Mesendoderm (in vitro differentiated cells): ENCODE measurements around the gene CCDC85A.

Experiments
- DNase-seq: peaks from one replicate; pipeline ENCODE4 v3.0.0; 2013
- H2AK5ac ChIP-seq: 2 replicates; pipeline ENCODE4 v1.6.1; 2013; ENCODE audit warnings: low read length, inconsistent platforms
- H2BK120ac ChIP-seq: 2 replicates; pipeline ENCODE4 v1.6.1; 2013; ENCODE audit warnings: low read depth, mild to moderate bottlenecking, low read length, moderate library complexity, mixed read lengths
- H2BK15ac ChIP-seq: replicated peaks from 2 replicates; pipeline ENCODE4 v1.6.1; 2013; ENCODE audit warnings: low read depth, mild to moderate bottlenecking, moderate library complexity
- H2BK5ac ChIP-seq: 2 replicates; pipeline ENCODE4 v1.6.1; 2013; ENCODE audit warnings: low read length, inconsistent platforms
- H3K18ac ChIP-seq: 2 replicates; pipeline ENCODE4 v1.6.1; 2013; ENCODE audit warnings: mild to moderate bottlenecking, low read length, mixed read lengths
- H3K23ac ChIP-seq: one replicate; pipeline ENCODE4 v1.6.1; 2013; ENCODE audit warnings: low read length
- H3K27ac ChIP-seq: 2 replicates; pipeline ENCODE4 v1.5.1; 2013; ENCODE audit warnings: low read depth, mild to moderate bottlenecking, inconsistent platforms, low read length, moderate library complexity
- H3K27me3 ChIP-seq: 2 replicates; pipeline ENCODE4 v1.6.1; 2013; ENCODE audit warnings: low read length, control low read depth, mild to moderate bottlenecking, inconsistent platforms; ENCODE audit not compliant: insufficient read depth, poor library complexity
- H3K36me3 ChIP-seq: 2 replicates; pipeline ENCODE4 v1.6.1; 2013; ENCODE audit warnings: low read length, inconsistent platforms; ENCODE audit not compliant: control insufficient read depth, insufficient read depth
- H3K4ac ChIP-seq: one replicate; pipeline ENCODE4 v1.6.1; 2013; ENCODE audit warnings: low read depth, mild to moderate bottlenecking, low read length, moderate library complexity
- H3K4me1 ChIP-seq: 2 replicates; pipeline ENCODE4 v1.6.1; 2013; ENCODE audit warnings: low read depth, low read length, inconsistent platforms; ENCODE audit not compliant: control insufficient read depth
- H3K4me2 ChIP-seq: 2 replicates; pipeline ENCODE4 v1.6.1; 2013; ENCODE audit warnings: low read length
- H3K4me3 ChIP-seq: 2 replicates; pipeline ENCODE4 v1.5.1; 2013; ENCODE audit warnings: mild to moderate bottlenecking, low read length
- H3K56ac ChIP-seq: one replicate; pipeline ENCODE4 v1.6.1; 2013; ENCODE audit warnings: low read length
- H3K79me1 ChIP-seq: 2 replicates; pipeline ENCODE4 v1.6.1; 2013; ENCODE audit warnings: low read length, inconsistent platforms
- H3K79me2 ChIP-seq: 2 replicates; pipeline ENCODE4 v1.6.1; 2013; ENCODE audit warnings: mild to moderate bottlenecking, low read length; ENCODE audit not compliant: control insufficient read depth, insufficient read depth
- H3K9ac ChIP-seq: 2 replicates; pipeline ENCODE4 v1.6.1; 2013; ENCODE audit warnings: low read length, inconsistent platforms
- H4K5ac ChIP-seq: one replicate; pipeline ENCODE4 v1.6.1; 2013; ENCODE audit warnings: low read length
- H4K8ac ChIP-seq: one replicate; pipeline ENCODE4 v1.6.1; 2013; ENCODE audit warnings: low read depth, mild to moderate bottlenecking, control low read depth, low read length, moderate library complexity
- WGBS: extraction: QIAGEN DNeasy Blood & Tissue Kit; methylation state at CpG from one replicate; pipeline ENCODE4 v1.1.7; 2013; ENCODE audit warnings: low lambda C conversion rate, missing lambda C conversion rate; ENCODE audit not compliant: insufficient coverage; ENCODE audit errors: extremely low coverage; 5-methylcytosine and 5-hydroxymethylcytosine counted together

Gene CCDC85A

DNA sequence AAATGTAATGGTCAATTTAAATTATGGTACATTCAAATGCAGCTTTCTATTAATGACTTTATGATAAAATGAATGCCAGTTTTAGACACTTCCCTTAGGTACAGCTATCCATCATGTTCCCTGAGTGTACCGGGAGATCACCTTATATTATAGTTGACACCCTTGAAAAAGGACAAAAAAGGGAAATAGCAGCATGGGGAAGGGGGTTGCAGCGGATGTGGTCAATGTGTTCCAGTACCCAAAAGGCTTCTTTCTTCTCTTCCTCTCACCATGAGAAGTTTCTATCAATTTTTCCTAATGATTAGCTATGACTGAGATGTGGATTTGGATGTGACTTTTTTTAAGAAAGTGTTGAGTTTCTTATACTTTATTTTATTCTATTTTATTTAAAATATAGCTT, 154.4 kb downstream of the CCDC85A start:
- no peak for DNase-seq
- Histone ChIP-seq H3K4me1 (no peaks in the 10 kb centered on the region), H2BK15ac (no peak overlapping the region), H2BK5ac (no peak overlapping the region), H3K18ac (no peak overlapping the region), H3K23ac (no peak overlapping the region), H2BK120ac (no peak overlapping the region), H3K4ac (no peak overlapping the region), H3K79me2 (no peaks in the 10 kb centered on the region), H4K5ac (no peak overlapping the region), H3K4me2 (no peak overlapping the region), H3K27ac (no peak overlapping the region), H3K4me3 (no peak overlapping the region), H3K56ac (no peak overlapping the region), H4K8ac (no peak overlapping the region), H3K9ac (no peak overlapping the region), H3K36me3 (no peaks in the 10 kb centered on the region), H3K27me3 (no peaks in the 10 kb centered on the region), H3K79me1 (no peaks in the 10 kb centered on the region), H2AK5ac (no peak overlapping the region)
- no CpG with 5 or more reads among the region's 2 CpGs for WGBS

DNA sequence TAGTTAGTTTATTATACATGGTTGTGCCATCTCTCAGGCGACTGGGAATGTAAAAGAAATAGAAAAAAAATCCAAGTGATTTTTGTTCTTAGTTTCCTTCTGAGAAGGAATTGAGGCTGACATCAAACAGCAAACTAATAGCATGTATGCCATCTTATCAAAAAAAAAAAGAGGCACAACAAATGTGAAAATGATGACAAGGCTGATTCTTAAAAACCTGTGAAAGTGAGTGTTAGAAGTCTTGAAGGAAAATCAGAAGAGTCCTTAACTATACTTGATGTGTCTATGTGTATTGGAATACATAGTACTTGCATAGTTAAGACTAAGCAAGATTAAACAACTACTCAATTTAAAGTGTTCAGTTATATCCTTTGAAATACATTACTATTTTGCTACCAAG, 161.0 kb downstream of the CCDC85A start:
- Histone ChIP-seq H3K23ac (no peak overlapping the region), H3K36me3 (no peaks in the 10 kb centered on the region), H3K27ac (no peak overlapping the region), H3K18ac (no peak overlapping the region), H2BK5ac (no peak overlapping the region), H3K9ac (no peak overlapping the region), H3K4me2 (no peak overlapping the region), H3K27me3 (no peaks in the 10 kb centered on the region), H3K4ac (no peak overlapping the region), H2BK120ac (no peak overlapping the region), H3K56ac (no peak overlapping the region), H3K79me2 (no peaks in the 10 kb centered on the region), H3K79me1 (no peaks in the 10 kb centered on the region), H3K4me3 (no peak overlapping the region), H4K8ac (no peak overlapping the region), H3K4me1 (no peaks in the 10 kb centered on the region), H2BK15ac (no peak overlapping the region), H4K5ac (no peak overlapping the region), H2AK5ac (no peak overlapping the region)
- no peak for DNase-seq
- no CpG with 5 or more reads among the region's 1 CpG for WGBS

DNA sequence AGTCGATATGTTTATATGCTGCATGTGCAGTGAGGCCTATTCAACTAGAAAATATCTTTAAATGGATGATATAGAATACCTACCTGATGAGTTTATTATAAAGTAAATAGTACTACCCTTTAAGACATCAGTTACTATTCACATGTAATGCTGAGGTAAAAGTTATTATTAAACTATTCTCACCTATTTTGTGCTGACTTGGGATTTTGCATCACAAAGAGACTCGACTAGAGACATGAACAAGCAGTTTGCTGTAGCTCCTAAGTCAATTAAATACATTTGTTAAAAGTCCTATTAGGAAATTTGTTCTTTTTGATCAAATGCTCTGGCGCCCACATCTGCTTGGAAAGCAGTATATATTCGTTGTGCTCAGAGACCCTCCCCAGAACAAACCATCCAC, 164.1 kb downstream of the CCDC85A start:
- Histone ChIP-seq H3K4me2 (no peak overlapping the region), H3K27me3 (no peaks in the 10 kb centered on the region), H4K5ac (no peak overlapping the region), H3K4me3 (no peak overlapping the region), H4K8ac (no peak overlapping the region), H3K79me1 (no peaks in the 10 kb centered on the region), H3K79me2 (no peaks in the 10 kb centered on the region), H2BK5ac (no peak overlapping the region), H3K9ac (no peak overlapping the region), H3K56ac (no peak overlapping the region), H3K27ac (no peak overlapping the region), H3K18ac (no peak overlapping the region), H2AK5ac (no peak overlapping the region), H3K4me1 (no peaks in the 10 kb centered on the region), H2BK120ac (no peak overlapping the region), H3K36me3 (no peaks in the 10 kb centered on the region), H2BK15ac (no peak overlapping the region), H3K4ac (no peak overlapping the region), H3K23ac (no peak overlapping the region)
- WGBS, result no CpG with 5 or more reads among the region's 4 CpGs
- no peak for DNase-seq

DNA sequence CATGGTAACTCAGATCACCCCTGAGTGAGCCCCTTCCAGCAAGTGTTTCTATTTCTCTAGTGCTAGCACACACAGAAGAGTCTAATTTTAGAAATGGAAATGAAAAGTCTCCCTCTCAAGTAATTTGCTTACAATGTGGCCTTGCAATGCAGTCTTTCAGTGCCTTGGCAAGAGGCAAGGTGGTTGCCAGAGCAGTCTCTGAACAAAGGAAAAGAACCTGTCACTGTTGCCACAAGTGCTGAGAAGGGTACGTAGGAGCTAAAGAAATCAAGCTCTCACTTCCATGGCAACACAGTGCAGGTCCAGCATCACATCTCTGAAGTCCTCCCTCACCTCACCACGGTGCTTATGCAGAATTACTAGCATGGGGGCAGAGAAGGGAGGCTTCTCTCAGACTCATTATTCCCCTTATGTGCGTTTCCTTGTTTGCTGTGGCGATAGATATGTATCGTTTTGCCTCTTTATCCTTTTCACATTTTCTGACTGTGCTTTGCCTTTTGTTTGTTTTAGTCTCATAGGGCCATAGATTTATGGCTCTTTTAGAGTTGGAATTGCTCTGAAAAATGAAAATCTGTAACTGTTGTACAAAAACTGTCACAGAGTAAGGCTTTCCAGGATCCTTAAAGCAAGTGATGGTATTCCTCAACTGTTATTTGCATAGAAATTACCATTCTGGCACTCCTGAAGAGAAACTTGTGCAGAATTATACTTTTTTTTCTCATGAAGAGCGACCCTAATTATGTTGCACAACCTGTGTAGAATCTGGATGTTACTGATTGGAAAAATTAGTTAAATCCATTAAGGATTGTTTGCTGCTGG, 164.8 kb downstream of the CCDC85A start:
- H3K18ac ChIP-seq, result no peak overlapping the region
- WGBS, result no CpG with 5 or more reads among the region's 6 CpGs
- H3K23ac ChIP-seq, result no peak overlapping the region
- H3K27ac ChIP-seq, result no peak overlapping the region
- no peak overlapping the region for H3K4me3 ChIP-seq
- no peak overlapping the region for H3K56ac ChIP-seq
- no peak overlapping the region for H4K5ac ChIP-seq
- H3K4ac ChIP-seq, result no peak overlapping the region
- H2AK5ac ChIP-seq, result no peak overlapping the region
- H2BK15ac ChIP-seq, result no peak overlapping the region
- no peak overlapping the region for H3K4me2 ChIP-seq
- peak; percentile 13 for DNase-seq
- no peaks in the 10 kb centered on the region for H3K27me3 ChIP-seq
- H4K8ac ChIP-seq, result no peak overlapping the region
- H3K36me3 ChIP-seq, result no peaks in the 10 kb centered on the region
- no peaks in the 10 kb centered on the region for H3K79me1 ChIP-seq
- no peaks in the 10 kb centered on the region for H3K4me1 ChIP-seq
- H2BK5ac ChIP-seq, result no peak overlapping the region
- H3K9ac ChIP-seq, result no peak overlapping the region
- no peak overlapping the region for H2BK120ac ChIP-seq
- H3K79me2 ChIP-seq, result no peaks in the 10 kb centered on the region

DNA sequence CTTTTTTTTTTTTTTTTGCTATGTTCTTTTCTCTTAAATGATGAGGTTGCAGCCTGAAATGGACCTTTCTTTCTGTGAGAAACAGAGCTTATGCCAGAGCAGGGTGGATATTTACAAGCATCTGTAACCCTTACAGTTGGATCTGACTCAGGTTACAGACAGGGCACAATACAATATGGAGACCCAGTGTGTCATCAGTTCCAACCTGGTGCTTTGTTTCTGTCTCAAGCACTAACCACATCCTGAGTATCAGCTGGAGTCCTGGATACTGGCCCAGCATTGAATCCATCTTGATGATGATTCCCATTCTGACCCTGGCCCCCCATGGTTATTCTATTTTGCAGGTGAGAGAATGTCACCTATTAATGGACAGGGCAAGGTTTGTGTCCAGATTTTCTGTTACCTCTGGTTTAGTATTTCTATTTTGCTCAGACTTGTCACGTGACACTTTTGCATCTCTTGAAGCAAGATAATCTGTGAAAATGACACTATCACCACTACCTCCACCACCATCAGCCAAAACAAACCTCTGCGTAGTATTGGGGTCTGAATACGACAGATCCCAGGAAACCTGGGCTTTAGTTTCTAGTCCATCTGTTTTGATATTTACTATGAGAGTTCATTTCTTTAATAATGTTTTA, 174.0 kb downstream of the CCDC85A start:
- Histone ChIP-seq H3K27ac (no peak overlapping the region), H3K79me2 (no peaks in the 10 kb centered on the region), H3K4me2 (no peak overlapping the region), H3K4ac (no peak overlapping the region), H3K4me3 (no peak overlapping the region), H3K23ac (no peak overlapping the region), H2BK15ac (no peak overlapping the region), H2AK5ac (no peak overlapping the region), H3K4me1 (no peaks in the 10 kb centered on the region), H3K79me1 (no peaks in the 10 kb centered on the region), H4K8ac (no peak overlapping the region), H3K27me3 (no peaks in the 10 kb centered on the region), H4K5ac (no peak overlapping the region), H3K56ac (no peak overlapping the region), H3K9ac (no peak overlapping the region), H3K18ac (no peak overlapping the region), H3K36me3 (no peaks in the 10 kb centered on the region), H2BK5ac (no peak overlapping the region), H2BK120ac (no peak overlapping the region)
- no peak for DNase-seq
- WGBS, result no CpG with 5 or more reads among the region's 3 CpGs
